K562 (cell line): ENCODE measurements around the gene ERF. TPM values are rescaled to one million over a fixed set of nuclear protein-coding genes. Genes with fewer than 3 reads are reported as not detected.

ENCODE experiments used
- CREB1 ChIP-seq, 2 experiments: sonication (generic) in 1 of 2; formaldehyde crosslinking in 1 of 2; IDR thresholded peaks; 2 replicates each; pipeline versions ENCODE4 v1.6.1 to v1.8.0; 2012 to 2022; ENCODE audit warnings: inconsistent platforms in 1 of 2, mild to moderate bottlenecking in 1 of 2, missing genetic modification reagents in 1 of 2, moderate library complexity in 1 of 2
- HDAC1 ChIP-seq, 2 experiments: fragments of 450-650 bp; IDR thresholded peaks; 2 replicates each; pipeline ENCODE4 v1.6.1; 2016 to 2017; ENCODE audit warnings: inconsistent platforms in 1 of 2, mild to moderate bottlenecking in 1 of 2, moderate library complexity in 1 of 2
- HLTF ChIP-seq: fragments of 450-650 bp; IDR thresholded peaks from 2 replicates; pipeline ENCODE4 v1.6.1; 2016
- HMG20B ChIP-seq: fragments of 250-450 bp; sonication (Bioruptor Pico); IDR thresholded peaks from 2 replicates; pipeline ENCODE4 v1.5.0; 2021; ENCODE audit warnings: mild to moderate bottlenecking
- MCM3 ChIP-seq: fragments of 450-650 bp; IDR thresholded peaks from 2 replicates; pipeline ENCODE4 v1.6.1; 2016
- MEIS2 ChIP-seq: fragments of 450-650 bp; IDR thresholded peaks from 2 replicates; pipeline ENCODE4 v1.6.1; 2014; ENCODE audit warnings: mild to moderate bottlenecking; ENCODE audit not compliant: partially characterized antibody
- SIX5 ChIP-seq, 2 experiments: IDR thresholded peaks; 2 replicates each; pipeline ENCODE4 v1.6.1; 2011; ENCODE audit warnings: low read length in 2 of 2, borderline replicate concordance in 1 of 2, low read depth in 1 of 2, mild to moderate bottlenecking in 1 of 2, moderate library complexity in 1 of 2; ENCODE audit not compliant: insufficient read depth in 1 of 2
- TCF3 ChIP-seq: sonication (generic); formaldehyde crosslinking; IDR thresholded peaks from 2 replicates; pipeline ENCODE4 v1.4.0; 2020; ENCODE audit warnings: mild to moderate bottlenecking, missing genetic modification reagents
- TEAD2 ChIP-seq: fragments of 450-650 bp; IDR thresholded peaks from 2 replicates; pipeline ENCODE4 v1.6.1; 2016; ENCODE audit warnings: missing genetic modification characterization, control low read depth, missing compliant biosample characterization
- ZC3H4 ChIP-seq: sonication (generic); formaldehyde crosslinking; IDR thresholded peaks from 2 replicates; pipeline ENCODE4 v1.9.0; 2021; ENCODE audit warnings: missing genetic modification reagents, borderline replicate concordance
- ZNF146 ChIP-seq: IDR thresholded peaks from one replicate; pipeline ENCODE4 v1.6.1; 2018; ENCODE audit warnings: missing compliant biosample characterization; ENCODE audit not compliant: unreplicated experiment
- polyA plus RNA-seq, 8 experiments: library from polyadenylated mRNA; depleted of rRNA in 4 of 8; stranded (reverse) in 5 of 8; unstranded in 3 of 8; fragments of >200 nt; fragmentation: Nextera tagmentation in 2 of 8; fragmentation: Illumina TruSeq in 1 of 8; extraction: Ambion mirVana in 2 of 8; extraction: Trizol in 1 of 8; gene quantifications; 2 replicates each; pipeline versions ENCODE4 v1.2.1 to v1.2.3, GENCODE V29; 2011 to 2014; ENCODE audit warnings: inconsistent platforms in 1 of 8, missing spikeins in 1 of 8
- total RNA-seq, 7 experiments: library from RNA; depleted of rRNA in 6 of 7; stranded (reverse); fragments of >200 nt in 6 of 7; fragmentation: Illumina TruSeq in 2 of 7; extraction: Trizol in 2 of 7; gene quantifications; 2 replicates each; pipeline versions ENCODE4 v1.2.1 to v1.2.3, GENCODE V29; 2011 to 2021; ENCODE audit warnings: low replicate concordance in 1 of 7
- TF ChIP-seq, protein P1 (sequence below), 2 experiments: IDR thresholded peaks in 1 of 2; conservative IDR thresholded peaks in 1 of 2; 2 replicates each; pipeline ENCODE4 v1.6.1; 2016; ENCODE audit warnings: low read depth in 2 of 2, mild to moderate bottlenecking in 1 of 2, missing compliant biosample characterization in 1 of 2, missing genetic modification characterization in 1 of 2, moderate library complexity in 1 of 2
- TF ChIP-seq, protein P2 (sequence below): fragments of 450-650 bp; IDR thresholded peaks from 2 replicates; pipeline ENCODE4 v1.6.1; 2016; ENCODE audit warnings: mild to moderate bottlenecking
- TF ChIP-seq, protein P3 (sequence below): fragments of 250-450 bp; sonication (Bioruptor Pico); IDR thresholded peaks from 2 replicates; pipeline ENCODE4 v1.4.0; 2020
- TF ChIP-seq, protein P4 (sequence below): fragments of 250-450 bp; sonication (Bioruptor Pico); IDR thresholded peaks from 2 replicates; pipeline ENCODE4 v1.5.0; 2020; ENCODE audit warnings: mild to moderate bottlenecking, borderline replicate concordance

Gene ERF
- total and polyA plus RNA-seq, 9 of the 15 experiments (the other 6 are each of a cell fraction or from before 2014, with no cell fraction given), result 0.03 to 75.4 (median 27.0) TPM

DNA sequence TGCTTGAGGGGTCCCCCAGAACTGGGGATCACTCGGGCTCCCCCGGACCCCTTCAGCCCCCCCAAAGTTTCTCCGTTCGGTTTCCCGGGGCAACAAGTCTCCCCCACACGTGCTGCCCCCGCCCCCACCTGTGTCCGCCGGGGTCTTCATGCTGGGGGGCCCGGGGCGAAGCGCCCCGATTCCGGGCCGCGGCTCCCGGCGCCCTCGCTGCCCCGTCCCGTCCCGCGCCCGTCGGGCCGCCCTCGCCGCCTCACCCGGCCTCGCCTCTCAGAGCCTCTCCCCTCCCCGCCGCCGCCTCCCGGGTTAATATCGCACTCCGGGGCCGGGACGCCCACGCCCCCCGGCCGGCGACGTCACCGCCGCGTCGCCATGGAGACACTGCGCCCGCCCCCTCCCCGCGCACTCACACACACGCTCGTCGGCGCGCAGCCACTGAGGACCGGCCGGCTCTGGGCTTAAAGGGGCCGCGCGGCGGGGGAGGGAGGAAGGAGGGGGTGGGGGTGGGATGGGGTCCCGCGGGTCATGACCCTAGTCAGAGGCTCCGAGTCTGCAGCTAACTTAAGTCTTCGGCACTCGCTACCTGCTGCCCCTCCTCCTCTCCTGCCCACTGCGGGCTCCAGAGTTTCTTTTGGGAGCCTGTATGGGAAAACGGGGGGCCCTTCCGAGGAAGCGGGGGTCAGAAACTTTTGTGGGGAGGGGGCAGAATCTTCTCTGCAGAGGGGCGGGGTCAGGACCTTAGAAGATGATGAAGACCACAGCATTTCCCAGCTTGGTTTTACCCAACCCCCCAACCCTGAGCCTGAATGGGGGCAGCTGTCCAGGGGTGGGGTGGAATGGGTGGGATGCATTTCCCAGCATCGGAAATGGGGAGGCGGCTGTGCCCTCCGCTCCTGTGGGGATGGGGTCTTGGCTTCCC lies at the start of gene ERF (continued):
- TF ChIP-seq, protein P1, sequence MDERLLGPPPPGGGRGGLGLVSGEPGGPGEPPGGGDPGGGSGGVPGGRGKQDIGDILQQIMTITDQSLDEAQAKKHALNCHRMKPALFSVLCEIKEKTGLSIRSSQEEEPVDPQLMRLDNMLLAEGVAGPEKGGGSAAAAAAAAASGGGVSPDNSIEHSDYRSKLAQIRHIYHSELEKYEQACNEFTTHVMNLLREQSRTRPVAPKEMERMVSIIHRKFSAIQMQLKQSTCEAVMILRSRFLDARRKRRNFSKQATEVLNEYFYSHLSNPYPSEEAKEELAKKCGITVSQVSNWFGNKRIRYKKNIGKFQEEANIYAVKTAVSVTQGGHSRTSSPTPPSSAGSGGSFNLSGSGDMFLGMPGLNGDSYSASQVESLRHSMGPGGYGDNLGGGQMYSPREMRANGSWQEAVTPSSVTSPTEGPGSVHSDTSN (CRISPR knock-in tag; IDR thresholded peaks at IDR 0.05; ENCODE audit: low read depth), result no peak
- TF ChIP-seq, protein P1 (tag; conservative IDR thresholded peaks at IDR 0.05; ENCODE audit: low read depth), result no peak
- TF ChIP-seq, protein P2, sequence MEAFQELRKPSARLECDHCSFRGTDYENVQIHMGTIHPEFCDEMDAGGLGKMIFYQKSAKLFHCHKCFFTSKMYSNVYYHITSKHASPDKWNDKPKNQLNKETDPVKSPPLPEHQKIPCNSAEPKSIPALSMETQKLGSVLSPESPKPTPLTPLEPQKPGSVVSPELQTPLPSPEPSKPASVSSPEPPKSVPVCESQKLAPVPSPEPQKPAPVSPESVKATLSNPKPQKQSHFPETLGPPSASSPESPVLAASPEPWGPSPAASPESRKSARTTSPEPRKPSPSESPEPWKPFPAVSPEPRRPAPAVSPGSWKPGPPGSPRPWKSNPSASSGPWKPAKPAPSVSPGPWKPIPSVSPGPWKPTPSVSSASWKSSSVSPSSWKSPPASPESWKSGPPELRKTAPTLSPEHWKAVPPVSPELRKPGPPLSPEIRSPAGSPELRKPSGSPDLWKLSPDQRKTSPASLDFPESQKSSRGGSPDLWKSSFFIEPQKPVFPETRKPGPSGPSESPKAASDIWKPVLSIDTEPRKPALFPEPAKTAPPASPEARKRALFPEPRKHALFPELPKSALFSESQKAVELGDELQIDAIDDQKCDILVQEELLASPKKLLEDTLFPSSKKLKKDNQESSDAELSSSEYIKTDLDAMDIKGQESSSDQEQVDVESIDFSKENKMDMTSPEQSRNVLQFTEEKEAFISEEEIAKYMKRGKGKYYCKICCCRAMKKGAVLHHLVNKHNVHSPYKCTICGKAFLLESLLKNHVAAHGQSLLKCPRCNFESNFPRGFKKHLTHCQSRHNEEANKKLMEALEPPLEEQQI, result no peak
- TF ChIP-seq CREB1 (IDR thresholded peaks at IDR 0.05) (peak; percentile 91), CREB1 (CRISPR knock-in tag; IDR thresholded peaks at IDR 0.05) (peak; percentile 91), MEIS2 (no peak), HMG20B (CRISPR knock-in tag) (no peak), TEAD2 (tag) (no peak), HLTF (no peak), TCF3 (CRISPR knock-in tag) (no peak), ZC3H4 (no peak), SIX5 (IDR thresholded peaks at IDR 0.05; ENCODE audit: borderline replicate concordance in 1 of 2, insufficient read depth in 1 of 2, low read depth in 1 of 2, low read length in 2 of 2) (no peak), ZNF146 (CRISPR knock-in tag) (no peak), HDAC1 (IDR thresholded peaks at IDR 0.05) (no peak), MCM3 (no peak)
- TF ChIP-seq, protein P3, sequence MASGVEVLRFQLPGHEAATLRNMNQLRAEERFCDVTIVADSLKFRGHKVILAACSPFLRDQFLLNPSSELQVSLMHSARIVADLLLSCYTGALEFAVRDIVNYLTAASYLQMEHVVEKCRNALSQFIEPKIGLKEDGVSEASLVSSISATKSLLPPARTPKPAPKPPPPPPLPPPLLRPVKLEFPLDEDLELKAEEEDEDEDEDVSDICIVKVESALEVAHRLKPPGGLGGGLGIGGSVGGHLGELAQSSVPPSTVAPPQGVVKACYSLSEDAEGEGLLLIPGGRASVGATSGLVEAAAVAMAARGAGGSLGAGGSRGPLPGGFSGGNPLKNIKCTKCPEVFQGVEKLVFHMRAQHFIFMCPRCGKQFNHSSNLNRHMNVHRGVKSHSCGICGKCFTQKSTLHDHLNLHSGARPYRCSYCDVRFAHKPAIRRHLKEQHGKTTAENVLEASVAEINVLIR (CRISPR knock-in tag), result peak; percentile 84
- TF ChIP-seq, protein P4, sequence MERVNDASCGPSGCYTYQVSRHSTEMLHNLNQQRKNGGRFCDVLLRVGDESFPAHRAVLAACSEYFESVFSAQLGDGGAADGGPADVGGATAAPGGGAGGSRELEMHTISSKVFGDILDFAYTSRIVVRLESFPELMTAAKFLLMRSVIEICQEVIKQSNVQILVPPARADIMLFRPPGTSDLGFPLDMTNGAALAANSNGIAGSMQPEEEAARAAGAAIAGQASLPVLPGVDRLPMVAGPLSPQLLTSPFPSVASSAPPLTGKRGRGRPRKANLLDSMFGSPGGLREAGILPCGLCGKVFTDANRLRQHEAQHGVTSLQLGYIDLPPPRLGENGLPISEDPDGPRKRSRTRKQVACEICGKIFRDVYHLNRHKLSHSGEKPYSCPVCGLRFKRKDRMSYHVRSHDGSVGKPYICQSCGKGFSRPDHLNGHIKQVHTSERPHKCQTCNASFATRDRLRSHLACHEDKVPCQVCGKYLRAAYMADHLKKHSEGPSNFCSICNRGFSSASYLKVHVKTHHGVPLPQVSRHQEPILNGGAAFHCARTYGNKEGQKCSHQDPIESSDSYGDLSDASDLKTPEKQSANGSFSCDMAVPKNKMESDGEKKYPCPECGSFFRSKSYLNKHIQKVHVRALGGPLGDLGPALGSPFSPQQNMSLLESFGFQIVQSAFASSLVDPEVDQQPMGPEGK, result no peak
